PFSK-1 (cell line): ENCODE data around the gene ILF3.

ENCODE experiments used
- POLR2AphosphoS5 ChIP-seq: IDR thresholded peaks from 2 replicates; pipeline ENCODE4 v1.6.1; 2012; ENCODE audit warnings: low read depth, mild to moderate bottlenecking, control low read depth, low read length, moderate library complexity
- TAF1 ChIP-seq: IDR thresholded peaks from 2 replicates; pipeline ENCODE4 v1.6.1; 2012; ENCODE audit warnings: low read length, control low read depth, borderline replicate concordance; ENCODE audit not compliant: insufficient read depth

DNA sequence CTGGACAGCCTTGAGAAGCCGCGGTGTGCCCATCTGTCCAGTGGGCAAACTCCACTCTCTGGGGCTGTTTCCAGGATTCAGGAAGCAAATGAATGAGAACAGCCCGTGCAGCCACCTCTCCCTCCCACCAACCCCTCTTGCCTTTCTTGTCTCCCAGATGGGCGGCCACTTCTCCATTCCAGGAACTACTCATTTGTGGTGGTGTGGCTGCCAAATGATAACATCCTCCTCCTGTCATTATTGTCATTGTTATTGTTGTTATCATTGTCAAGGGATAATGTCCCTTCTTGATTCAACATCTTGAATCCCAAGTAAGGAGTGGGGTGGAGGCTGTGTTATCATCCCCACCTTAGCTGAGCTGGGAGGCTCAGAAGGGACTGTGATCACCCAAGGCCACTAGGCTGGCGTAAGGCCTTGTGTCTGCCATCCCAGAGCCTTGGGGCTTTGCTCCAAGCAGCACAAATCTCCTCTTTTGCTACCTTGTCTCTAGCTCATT lies 65.4 kb downstream of the ILF3 start:
- no peak for TF ChIP-seq TAF1
- no peak for TF ChIP-seq POLR2AphosphoS5
